Adrenal gland (tissue), 12 donors: Measurements from ENCODE around the gene SPAG9. TPM values are rescaled to one million over a fixed set of nuclear protein-coding genes. Genes with fewer than 3 reads are reported as not detected.
"Not testable (repeated sequence)": the region's sequence is repeated elsewhere in the genome, so short reads cannot be mapped to it uniquely, and the experiment has no call there.

Experiments
- DNase-seq, 7 donors: peaks; one replicate each; pipeline ENCODE4 v3.0.0-alpha.2; 2019 to 2020
- H3K27ac ChIP-seq, 5 donors: fragments of 200-600 bp; sonication (generic) in 4 of 5; 1 replicate in 3 of 5; 2 replicates in 2 of 5; pipeline versions ENCODE4 v1.5.1 to v1.8.0; 2016 to 2020; ENCODE audit warnings: mild to moderate bottlenecking in 1 of 5
- H3K27me3 ChIP-seq: fragments of 200-600 bp; 2 replicates; pipeline ENCODE4 v1.8.0; 2021
- H3K36me3 ChIP-seq, 2 donors: fragments of 200-600 bp; replicated peaks in 1 of 2; 1 replicate in 1 of 2; 2 replicates in 1 of 2; pipeline versions ENCODE4 v1.5.1 to v1.8.0; 2018 to 2022
- H3K4me1 ChIP-seq, 2 donors: fragments of 200-600 bp; replicated peaks in 1 of 2; 1 replicate in 1 of 2; 2 replicates in 1 of 2; pipeline versions ENCODE4 v1.5.1 to v1.8.0; 2018 to 2021
- H3K4me3 ChIP-seq, 4 donors: fragments of 200-600 bp; sonication (generic) in 3 of 4; one replicate each; pipeline ENCODE4 v1.5.1; 2016 to 2018
- H3K9me3 ChIP-seq, 3 donors: fragments of 200-600 bp; sonication (generic) in 1 of 3; replicated peaks in 1 of 3; 1 replicate in 2 of 3; 2 replicates in 1 of 3; pipeline versions ENCODE4 v1.5.1 to v1.8.0; 2016 to 2021
- CTCF ChIP-seq, 6 experiments: fragments of 450-650 bp in 4 of 6; fragments of 200-600 bp in 2 of 6; sonication (generic) in 1 of 6; IDR thresholded peaks; 1 replicate in 5 of 6; 2 replicates in 1 of 6; pipeline versions ENCODE4 v1.5.1 to v1.8.0; 2016 to 2021; ENCODE audit warnings: antibody characterized with exemption in 6 of 6, mild to moderate bottlenecking in 2 of 6, moderate library complexity in 1 of 6
- POLR2A ChIP-seq, 2 donors: fragments of 450-650 bp; IDR thresholded peaks; one replicate each; pipeline ENCODE4 v1.6.1; 2017; ENCODE audit warnings: antibody characterized with exemption in 2 of 2, mild to moderate bottlenecking in 2 of 2, moderate library complexity in 1 of 2
- WGBS, 4 donors: extraction: QIAGEN DNeasy Blood & Tissue Kit in 2 of 4; methylation state at CpG; one replicate each; pipeline versions ENCODE4 v1.1.5 to v1.1.7; 2013 to 2017; 5-methylcytosine and 5-hydroxymethylcytosine counted together
- intact Hi-C, 2 donors: fragments of 100-400 bp; cut with DNase I; formaldehyde crosslinking; loops; one replicate each; pipeline versions ENCODE4 v1.14.1 to v1.15.0; 2022 to 2023
- polyA plus RNA-seq, 3 donors: library from polyadenylated mRNA; stranded (reverse); fragments of 200-250 nt in 2 of 3; fragments of 350-450 nt in 1 of 3; fragmentation: Illumina TruSeq in 1 of 3; extraction: RNeasy Lipid Tissue Mini Kit (QIAGEN cat#74804) in 1 of 3; gene quantifications; one replicate each; pipeline ENCODE4 v1.2.3, GENCODE V29; 2013 to 2014
- total RNA-seq, 9 donors: library from RNA; depleted of rRNA in 4 of 9; stranded (reverse); fragments of >200 nt in 4 of 9; fragments of 120-200 nt in 1 of 9; fragmentation: NEBNext Ultra II Directional in 1 of 9; extraction: Animal tissue kit (Norgen Biotek cat#: 25700) in 1 of 9; gene quantifications; one replicate each; pipeline versions ENCODE4 v1.1.0 to v1.2.4, GENCODE V29; 2013 to 2023
- donor health status: healthy with polysubstance abuse.
- donor health status: Bipolar disorder and iron deficiency.
- donor health status: DM: yes; HTN: yes; CAD: no.
- donor health status: DM: no; HTN: no; CAD: no.
- donor health status: DM: no; HTN: no; CAD: no.
- donor health status: DM: yes; HTN: yes; CAD: no.

The SPAG9 gene
- total and polyA plus RNA-seq, 12 donors, result 23.5 to 99.8 (median 62.9) TPM

DNA sequence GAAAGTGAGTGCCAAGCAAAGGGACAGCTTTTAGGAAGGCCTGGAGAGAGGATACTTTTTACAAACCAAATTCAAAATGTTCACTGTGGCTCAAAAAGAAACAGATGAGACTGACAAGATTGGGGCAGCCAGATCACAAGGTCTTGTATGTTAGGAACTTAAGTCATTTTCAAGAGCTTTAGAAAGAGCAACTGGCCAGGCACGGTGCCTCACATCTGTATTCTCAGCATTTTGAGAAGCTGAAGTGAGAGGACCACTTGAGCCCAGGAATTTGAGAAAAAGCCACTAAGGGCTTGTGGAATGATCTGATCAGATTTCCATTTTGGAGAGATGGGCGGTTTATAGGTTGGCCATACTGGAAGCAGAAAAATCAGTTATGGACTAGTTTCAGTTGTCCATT is 17.2 kb downstream of the SPAG9 start:
- intact Hi-C loops, result no loop called here
- TF ChIP-seq POLR2A (IDR thresholded peaks at IDR 0.05) (no peak), CTCF (IDR thresholded peaks at IDR 0.05) (no peak)
- H3K27ac ChIP-seq, result no peak overlapping the region
- H3K4me1 ChIP-seq, result peaks cover 10 to 19% of the 10 kb centered on the region in 2 donors
- WGBS, 4 donors, result 60 to 82% (median 80%) methylated on average over 2 of the region's 2 CpGs
- no peak overlapping the region for H3K4me3 ChIP-seq
- no peaks in the 10 kb centered on the region for H3K9me3 ChIP-seq
- H3K36me3 ChIP-seq, result no peaks in the 10 kb centered on the region
- DNase-seq, result peak in 2 of 7 donors; percentile 1 to 2
- H3K27me3 ChIP-seq, result no peaks in the 10 kb centered on the region

DNA sequence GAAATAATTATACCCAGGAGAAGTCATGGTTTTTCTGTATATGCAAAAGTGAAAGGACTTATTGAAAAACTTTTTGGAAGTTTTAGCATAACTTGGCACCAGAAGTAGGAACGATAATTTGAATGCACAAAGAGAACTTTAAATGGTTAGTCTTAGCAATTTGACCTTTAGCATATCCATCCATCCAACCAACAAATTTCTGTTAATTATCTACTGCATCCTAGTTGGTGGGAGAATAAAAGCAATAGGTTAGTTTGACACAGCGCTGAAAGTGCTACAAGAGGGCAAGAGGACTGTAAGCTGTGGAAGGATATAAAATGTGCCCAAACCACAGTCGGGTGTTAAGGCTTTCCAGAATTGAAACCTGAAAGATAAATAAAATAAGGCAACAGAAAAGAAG is 17.6 kb downstream of the SPAG9 start:
- TF ChIP-seq POLR2A (IDR thresholded peaks at IDR 0.05) (no peak), CTCF (IDR thresholded peaks at IDR 0.05) (no peak)
- Histone ChIP-seq H3K4me1 (peaks cover 10 to 19% of the 10 kb centered on the region in 2 donors), H3K27me3 (no peaks in the 10 kb centered on the region), H3K4me3 (no peak overlapping the region), H3K36me3 (no peaks in the 10 kb centered on the region), H3K27ac (no peak overlapping the region), H3K9me3 (no peaks in the 10 kb centered on the region)
- intact Hi-C loops, result no loop called here
- DNase-seq, result peak in 2 of 7 donors; percentile 1
- WGBS, 4 donors, result 50 to 66% (median 59%) methylated on average over 3 of the region's 3 CpGs

GRCh38 chr17:51097708-51098446 is 22.8 kb downstream of the SPAG9 start:
- Histone ChIP-seq H3K27me3 (no peaks in the 10 kb centered on the region), H3K4me3 (no peak overlapping the region), H3K27ac (no peak overlapping the region), H3K4me1 (peaks cover 2 to 22% of the 10 kb centered on the region in 2 donors), H3K9me3 (no peaks in the 10 kb centered on the region), H3K36me3 (no peaks in the 10 kb centered on the region)
- intact Hi-C loops, result no loop called here
- WGBS, 4 donors, result 61 to 70% (median 64%) methylated on average over 4 of the region's 4 CpGs
- DNase-seq, result peak in 1 of 7 donors; percentile 7
- TF ChIP-seq POLR2A (IDR thresholded peaks at IDR 0.05) (no peak), CTCF (IDR thresholded peaks at IDR 0.05) (no peak)

GRCh38 chr17:51091635-51092034 is 29.0 kb downstream of the SPAG9 start:
- H3K27ac ChIP-seq, result no peak overlapping the region
- H3K4me1 ChIP-seq, result peaks cover 0 to 20% of the 10 kb centered on the region in 2 donors
- DNase-seq, result no peak
- no peak for TF ChIP-seq POLR2A (IDR thresholded peaks at IDR 0.05)
- no peak for TF ChIP-seq CTCF (IDR thresholded peaks at IDR 0.05)
- H3K4me3 ChIP-seq, result no peak overlapping the region
- H3K27me3 ChIP-seq, result no peaks in the 10 kb centered on the region
- no peaks in the 10 kb centered on the region for H3K36me3 ChIP-seq
- intact Hi-C loops, result no loop called here
- WGBS, 4 donors, result 60 to 75% (median 72%) methylated on average over 2 of the region's 2 CpGs
- no peaks in the 10 kb centered on the region for H3K9me3 ChIP-seq

DNA sequence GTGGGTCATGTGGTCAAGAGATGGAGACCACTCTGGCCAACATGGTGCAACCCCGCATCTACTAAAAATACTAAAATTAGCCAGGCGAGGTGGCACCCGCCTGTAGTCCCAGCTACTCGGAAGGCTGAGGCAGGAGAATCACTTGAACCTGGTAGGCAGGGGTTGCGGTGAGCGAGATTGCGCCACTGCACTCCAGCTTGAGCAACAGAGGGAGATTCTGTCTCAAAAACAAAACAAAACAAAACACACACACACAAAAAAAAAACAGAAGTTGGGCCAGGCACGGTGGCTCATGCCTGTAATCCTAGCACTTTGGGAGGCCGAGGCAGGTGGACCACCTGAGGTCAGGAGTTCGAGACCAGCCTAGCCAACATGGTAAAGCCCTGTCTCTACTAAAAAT is 31.8 kb downstream of the SPAG9 start:
- DNase-seq, H3K27ac ChIP-seq, H3K9me3 ChIP-seq, H3K4me3 ChIP-seq, H3K36me3 ChIP-seq, H3K27me3 ChIP-seq, intact Hi-C loops: not testable (repeated sequence)
- H3K4me1 ChIP-seq, result peaks cover 0 to 12% of the 10 kb centered on the region in 2 donors
- 85 to 94% (median 89%) methylated on average over 10 of the region's 10 CpGs for WGBS, 4 donors
